HG02588 (cell line): ENCODE data around the gene MED7.

ENCODE experiments used
- ATAC-seq: cut with Tn5 transposase; IDR thresholded peaks from one replicate; pipeline ENCODE4 v1.9.1; 2021; ENCODE audit warnings: mild to moderate bottlenecking, moderate library complexity; ENCODE audit not compliant: unreplicated experiment

The MED7 gene

DNA sequence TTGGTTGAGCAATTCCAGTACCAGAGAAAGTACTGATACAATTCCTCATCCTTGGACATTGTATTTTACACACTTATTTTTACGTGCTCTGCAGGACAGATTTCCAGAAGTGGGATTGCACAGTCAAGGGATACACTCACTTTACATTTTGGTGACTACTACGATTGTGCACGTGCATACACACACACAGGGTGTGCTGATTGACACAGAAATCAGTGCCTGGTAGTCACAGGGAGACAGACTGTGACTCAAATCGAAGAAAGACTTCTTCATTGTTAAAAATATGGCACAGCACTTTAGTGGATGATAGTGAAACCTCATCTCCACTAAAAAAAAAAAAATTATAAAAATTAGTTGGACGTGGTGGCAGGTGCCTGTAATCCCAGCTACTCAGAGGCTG lies 21.9 kb upstream of the MED7 start:
- no peak for ATAC-seq

- no peak for ATAC-seq
Observed at GRCh38 chr5:157162919-157163510, 20.4 kb upstream of the MED7 start.

- no peak for ATAC-seq
Observed at GRCh38 chr5:157161996-157162395, 19.3 kb upstream of the MED7 start.

DNA sequence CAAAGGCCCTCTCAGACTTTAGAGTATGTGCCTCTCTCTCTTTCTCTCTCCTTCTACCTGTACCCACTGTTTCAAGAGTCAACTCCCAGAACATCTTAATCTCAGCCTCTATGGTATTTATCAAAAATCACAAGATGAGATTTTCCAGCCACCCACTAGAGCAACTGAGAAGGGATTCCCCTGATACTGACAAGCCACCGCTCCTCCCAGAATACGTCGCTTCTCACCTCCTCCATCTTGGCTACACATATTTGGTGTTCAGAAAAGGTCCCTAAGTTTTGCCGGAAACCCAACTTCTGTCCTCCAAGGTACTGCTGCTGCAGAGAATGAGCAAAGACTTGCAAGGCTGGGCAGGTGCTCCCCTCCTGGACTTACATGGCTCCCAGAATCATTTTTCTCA lies 17.3 kb upstream of the MED7 start:
- ATAC-seq: no peak

DNA sequence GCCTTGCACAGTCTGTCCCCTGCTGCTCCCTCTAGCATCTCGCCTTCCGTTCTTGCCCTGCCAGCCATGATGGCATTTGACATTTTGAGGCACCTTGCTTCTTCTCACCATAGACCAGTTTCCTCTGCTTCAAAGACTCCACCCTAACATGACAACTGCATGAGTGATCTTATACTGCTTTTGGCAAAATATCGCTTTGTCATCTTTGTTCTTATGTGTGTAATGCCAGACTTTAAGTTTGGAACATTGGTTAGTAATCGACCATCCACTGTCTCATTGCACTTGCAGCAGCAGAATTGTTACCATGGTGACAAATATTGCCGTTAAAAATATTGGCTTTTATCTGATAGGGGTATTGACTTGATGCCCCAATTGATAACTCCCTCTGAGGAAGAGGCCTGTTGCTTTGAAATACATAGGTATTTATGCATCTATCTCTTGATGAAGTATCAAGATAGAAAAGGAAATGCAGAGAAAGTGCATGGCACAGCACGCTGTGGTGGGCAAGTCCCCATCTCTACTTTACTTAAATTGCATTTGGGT lies 16.6 kb upstream of the MED7 start:
- ATAC-seq: no peak

DNA sequence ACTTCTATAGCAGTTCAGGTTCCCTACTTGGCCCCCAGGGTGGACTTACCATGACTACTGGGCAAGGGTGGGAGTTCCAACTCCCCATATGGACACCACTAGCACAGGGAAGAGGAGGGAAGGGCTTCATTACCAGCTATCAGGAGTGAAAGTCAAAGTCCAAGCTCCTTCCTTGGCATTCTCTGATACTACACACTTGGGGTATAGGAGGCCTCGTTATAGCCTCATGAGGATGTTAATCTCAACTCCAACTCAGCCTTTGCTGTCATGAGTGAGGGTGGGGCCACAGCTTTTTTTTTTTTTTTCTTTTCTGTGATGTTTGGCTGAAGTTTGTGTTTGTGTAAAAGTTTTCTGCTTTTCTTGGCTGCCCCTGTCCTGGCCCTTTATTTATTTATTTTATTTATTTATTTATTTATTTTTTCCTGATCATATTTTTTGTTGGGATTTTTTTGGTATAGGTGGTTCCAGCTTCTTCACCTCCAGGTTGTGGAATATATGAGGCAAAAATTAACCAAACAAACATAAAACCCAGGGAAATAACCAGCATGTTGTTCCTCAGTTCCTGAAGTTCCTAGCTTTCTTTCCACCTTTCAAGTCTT lies 14.7 kb upstream of the MED7 start:
- ATAC-seq: no peak

DNA sequence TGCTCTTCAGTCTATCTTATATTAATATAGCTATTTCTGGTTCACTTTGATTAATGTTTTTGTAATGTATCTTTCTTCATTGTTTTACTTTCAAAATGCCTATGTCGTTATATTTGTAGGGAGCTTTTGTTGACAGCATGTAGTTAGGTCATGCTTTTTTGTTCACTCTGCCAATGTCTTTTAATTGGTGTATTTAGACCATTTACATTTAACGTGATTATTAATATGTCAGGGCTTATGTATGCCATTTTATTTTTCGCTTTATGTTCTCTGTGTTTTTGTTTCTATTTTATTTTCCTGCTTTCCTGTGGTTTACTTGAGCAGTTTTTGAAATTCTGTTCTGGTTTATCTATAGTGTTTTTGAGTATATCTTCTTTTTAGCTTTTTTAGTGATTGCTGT lies 12.6 kb upstream of the MED7 start:
- ATAC-seq: no peak

GRCh38 chr5:157150995-157151394 lies 8.3 kb upstream of the MED7 start:
- no peak for ATAC-seq

DNA sequence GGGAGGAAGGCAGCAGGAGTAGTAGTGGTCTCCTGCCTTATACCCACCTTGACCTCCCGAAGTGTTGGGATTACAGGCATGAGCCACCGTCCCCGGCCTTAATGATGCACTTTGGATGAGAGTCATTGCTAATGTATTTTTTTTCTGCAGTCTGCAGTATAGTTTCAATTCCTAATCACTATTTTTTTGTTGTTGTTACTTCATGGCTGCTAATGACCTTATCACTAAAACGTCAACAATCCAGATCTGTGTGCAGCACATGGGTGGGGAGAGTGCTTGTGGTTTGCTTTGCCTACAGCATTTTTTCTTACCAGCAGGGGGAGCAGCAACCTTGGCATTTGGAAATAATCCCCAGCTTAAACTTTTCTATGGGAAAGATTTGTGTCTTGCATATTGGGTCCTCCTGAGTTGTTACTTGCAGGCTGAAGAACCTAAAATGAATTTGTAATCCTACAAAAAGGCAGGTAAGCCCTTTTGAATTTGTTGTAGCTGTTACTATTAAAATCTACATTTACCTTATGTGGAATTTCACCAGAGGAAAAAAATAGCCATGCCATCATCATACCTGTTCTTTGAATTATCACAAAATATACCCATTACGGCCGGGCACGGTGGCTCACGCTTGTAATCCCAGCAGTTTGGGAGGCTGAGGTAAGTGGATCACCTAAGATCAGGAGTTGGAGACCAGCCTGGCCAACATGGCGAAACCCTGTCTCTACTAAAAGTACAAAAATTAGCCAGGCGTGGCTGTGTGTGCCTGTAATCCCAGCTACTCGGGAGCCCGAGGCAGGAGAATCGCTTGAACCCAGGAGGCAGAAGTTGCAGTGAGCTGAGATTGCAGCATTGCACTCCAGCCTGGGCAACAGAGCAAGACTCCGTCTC lies 6.3 kb upstream of the MED7 start:
- ATAC-seq: peak; percentile 67

DNA sequence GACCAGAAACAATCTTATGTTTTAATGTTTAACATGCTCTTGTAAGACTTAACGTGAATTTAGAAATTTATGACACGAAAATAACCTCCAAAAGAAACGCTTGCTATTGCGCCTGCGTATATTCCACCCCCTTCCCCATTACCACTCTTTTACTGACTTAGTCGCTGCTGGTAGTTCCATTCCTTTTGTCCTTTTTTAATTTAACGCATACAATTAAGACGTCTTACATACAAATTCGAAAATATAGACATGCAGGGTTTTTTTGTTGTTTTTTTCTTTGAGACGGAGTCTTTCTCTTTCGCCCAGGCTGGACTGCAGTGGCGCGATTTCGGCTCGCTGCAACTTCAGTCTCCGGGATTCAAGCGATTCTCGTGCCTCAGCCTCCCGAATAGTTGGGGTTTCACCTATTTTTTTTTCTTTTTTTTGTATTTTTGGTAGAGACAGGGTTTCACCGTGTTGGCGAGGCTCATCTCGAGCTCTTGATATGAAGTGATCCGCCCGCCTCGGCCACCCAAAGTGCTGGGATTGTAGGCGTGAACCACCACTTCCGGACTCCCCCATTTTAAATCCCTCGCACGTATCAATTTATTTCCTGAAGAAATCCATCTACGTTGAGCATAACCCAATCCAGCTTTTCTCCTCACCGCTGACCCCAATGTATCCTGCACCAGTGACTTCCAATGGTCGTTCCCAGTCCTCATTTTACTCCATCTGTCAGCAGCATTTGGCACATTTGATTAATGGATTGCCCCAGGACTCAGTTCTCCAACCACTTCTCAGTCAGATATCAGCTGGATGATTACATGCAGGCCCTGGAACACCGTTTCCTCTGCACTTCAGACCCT lies 684 bp upstream of the MED7 start:
- peak; percentile 36 for ATAC-seq

DNA sequence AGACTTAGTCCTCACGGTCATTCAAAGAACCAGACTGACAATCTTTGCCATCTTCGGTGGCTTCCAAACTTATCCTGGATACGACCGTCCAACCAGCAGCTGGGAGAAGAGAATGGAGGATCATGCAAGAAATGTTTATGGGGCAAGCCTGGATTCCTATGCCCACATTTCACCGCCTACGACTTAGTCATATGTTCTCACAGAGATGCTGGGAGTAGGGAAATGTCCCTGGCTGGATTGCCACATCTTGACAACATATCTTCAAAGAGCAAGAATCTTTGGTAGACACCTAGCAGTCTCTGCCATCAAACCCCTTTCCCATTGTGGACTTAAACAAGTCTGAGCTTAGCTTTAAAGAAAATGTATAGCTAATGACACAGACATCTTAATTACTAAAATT lies 5.0 kb downstream of the MED7 start:
- no peak for ATAC-seq

DNA sequence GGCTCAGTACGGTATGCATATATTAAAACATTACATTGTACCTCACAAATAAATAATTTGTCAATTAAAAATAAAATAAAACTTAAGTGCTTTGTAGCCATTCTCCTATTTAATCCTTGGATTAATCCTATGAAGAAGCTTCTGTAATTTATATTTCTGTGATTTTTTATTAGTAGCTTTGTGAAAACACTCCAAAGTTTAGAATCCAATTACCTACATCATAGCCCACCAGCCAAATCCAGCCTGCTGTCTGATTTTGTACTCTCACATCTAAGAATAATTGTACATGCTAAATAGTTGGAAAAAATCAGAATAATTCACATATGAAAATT lies 10.4 kb downstream of the MED7 start:
- ATAC-seq: no peak

DNA sequence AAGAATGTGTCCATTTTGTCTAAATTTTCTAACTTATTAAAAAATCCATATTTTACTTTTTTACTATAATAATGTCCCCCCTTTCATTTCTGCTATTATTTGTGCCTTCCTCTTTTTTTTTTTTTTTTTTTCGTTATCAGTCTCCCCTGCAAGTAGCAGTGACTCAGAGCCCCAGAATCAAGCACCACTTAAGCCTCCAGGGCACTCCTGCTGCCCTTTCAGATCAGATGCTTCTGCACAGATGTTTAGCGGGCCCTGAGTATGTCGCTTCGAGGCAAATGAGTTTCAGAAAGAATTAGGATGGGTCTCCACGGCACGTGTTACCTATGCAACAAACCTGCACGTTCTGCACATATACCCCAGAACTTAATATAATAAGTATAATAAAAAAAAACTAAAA lies 11.7 kb downstream of the MED7 start:
- no peak for ATAC-seq

- no peak for ATAC-seq
Observed at GRCh38 chr5:157121709-157122108, 21.0 kb downstream of the MED7 start.

DNA sequence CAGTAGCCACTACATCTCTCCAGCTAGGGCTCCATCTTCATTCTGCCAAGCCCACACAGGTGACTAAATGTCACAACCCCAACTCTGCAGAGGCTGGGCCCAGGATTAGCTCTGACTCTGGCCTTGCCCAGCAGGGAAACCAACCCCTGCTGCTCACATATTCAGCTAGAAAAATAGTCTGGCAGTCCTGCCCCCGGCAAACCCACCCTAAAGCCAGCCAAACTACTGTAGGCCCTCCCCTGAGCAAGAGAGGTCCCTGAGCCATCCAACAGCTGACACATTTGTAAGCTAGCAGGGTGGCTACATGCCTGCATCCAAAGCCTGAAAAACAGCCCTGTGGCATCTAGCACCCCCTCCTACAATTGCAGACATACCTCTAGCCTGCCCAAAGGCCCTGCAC lies 22.6 kb downstream of the MED7 start:
- no peak for ATAC-seq

DNA sequence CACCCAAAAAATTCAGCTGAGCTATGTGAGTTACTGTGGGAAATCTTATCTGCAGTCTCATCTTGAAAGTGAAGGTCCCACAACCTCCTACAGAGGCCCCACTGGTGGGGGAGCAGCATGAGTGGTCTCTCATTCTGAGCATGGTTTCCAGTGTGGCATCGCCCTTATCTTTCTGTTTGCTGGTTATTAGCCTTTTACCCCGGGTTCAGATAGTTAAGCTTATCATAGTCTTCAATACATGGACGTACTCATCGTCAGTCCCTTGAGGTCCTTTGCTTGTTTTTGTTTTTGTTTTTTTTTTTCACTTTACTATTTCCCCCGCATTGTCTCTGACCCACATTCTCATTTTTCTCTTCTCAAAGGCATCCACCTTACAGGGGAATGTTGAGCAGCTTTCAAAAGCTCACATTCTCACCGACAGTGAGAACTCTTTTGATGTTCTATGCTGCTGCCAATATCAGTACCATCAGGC lies 26.1 kb downstream of the MED7 start:
- ATAC-seq: no peak

DNA sequence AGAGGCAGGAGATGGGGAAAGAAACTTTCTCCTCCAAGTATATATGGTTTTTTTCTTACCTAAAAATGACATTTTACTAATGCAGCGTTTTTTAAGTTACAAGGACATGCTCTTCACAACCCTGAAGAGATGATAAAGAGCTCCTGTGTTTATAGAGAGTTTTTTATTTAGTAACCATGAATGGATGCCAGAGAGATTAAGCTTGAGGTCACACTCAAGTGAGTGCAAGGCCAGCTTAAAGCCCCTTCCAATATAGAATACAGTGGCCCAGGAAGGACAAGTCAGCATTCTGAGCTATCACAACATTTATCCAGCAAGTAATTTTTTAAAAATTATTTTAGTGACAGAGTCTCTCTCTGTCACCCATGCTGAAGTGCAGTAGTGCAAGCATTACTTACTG lies 27.2 kb downstream of the MED7 start:
- ATAC-seq: no peak

GRCh38 chr5:157115012-157115411 lies 27.7 kb downstream of the MED7 start:
- no peak for ATAC-seq

DNA sequence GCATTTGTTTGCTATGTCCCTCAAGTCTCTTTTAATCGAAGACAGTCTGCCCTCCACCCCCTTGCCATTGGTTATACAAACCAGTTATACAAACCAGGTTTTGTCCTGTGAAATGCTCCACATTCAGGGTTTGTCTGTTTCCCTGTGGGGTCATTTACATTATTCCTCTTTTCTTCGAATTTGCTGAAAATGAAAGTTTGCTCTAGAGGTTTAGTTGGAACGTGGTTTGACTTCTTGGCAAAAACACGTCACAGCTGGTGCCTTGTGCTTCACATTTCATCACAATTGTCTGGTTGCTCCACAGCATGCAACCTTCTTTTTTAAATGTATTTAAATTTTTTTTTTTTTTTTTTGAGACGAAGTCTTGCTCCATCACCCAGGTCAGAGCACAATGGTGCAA lies 29.7 kb downstream of the MED7 start:
- no peak for ATAC-seq

DNA sequence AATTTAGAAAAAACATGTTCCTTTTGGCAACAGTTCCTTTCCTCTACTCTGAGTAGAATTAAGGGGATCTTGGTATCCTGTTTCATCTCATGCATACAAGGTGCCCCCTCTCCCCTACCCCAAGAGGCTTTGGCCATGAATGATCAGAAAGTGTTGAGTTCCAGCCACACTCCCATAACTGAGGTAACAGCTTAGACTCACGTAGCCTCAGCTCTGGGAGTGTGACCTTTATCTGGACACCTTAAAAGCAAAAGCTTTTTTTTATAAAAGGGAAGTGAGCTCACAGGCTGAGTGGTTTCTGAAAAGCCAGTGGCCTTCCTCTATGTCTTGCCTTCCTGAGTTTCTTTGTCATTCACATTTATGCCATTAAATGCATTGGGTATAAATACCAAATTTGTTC lies 32.9 kb downstream of the MED7 start:
- ATAC-seq: peak; percentile 63

GRCh38 chr5:157108976-157109375 lies 33.7 kb downstream of the MED7 start, which contains the start of gene HAVCR2:
Gene HAVCR2 (minus strand): TSS chr5:157109044. CDS start chr5:157108983, 61 bp downstream.
- peak; percentile 79 for ATAC-seq
